Memory B cell (primary cell): Measurements from ENCODE around the gene TTF1.

Experiments used
- ATAC-seq: fragments of 150-1000 bp; cut with Tn5 transposase; 2 replicates; pipeline ENCODE4 v1.10.0; 2021; ENCODE audit warnings: low read depth, mild to moderate bottlenecking, moderate library complexity
- DNase-seq, 2 donors: peaks; one replicate each; pipeline ENCODE4 v3.0.0; 2022; ENCODE audit warnings: low spot score in 2 of 2
- H3K27ac Mint-ChIP-seq: one replicate; pipeline ENCODE4 v1.8.0; 2022; ENCODE audit warnings: mild to moderate bottlenecking, moderate library complexity, mixed read lengths
- H3K27me3 Mint-ChIP-seq: one replicate; pipeline ENCODE4 v1.8.0; 2022; ENCODE audit warnings: mixed read lengths
- H3K36me3 Mint-ChIP-seq: one replicate; pipeline ENCODE4 v1.8.0; 2022; ENCODE audit warnings: mild to moderate bottlenecking, mixed read lengths
- H3K4me1 Mint-ChIP-seq: one replicate; pipeline ENCODE4 v1.8.0; 2022; ENCODE audit warnings: mixed read lengths
- H3K4me3 Mint-ChIP-seq: one replicate; pipeline ENCODE4 v1.8.0; 2022; ENCODE audit warnings: mild to moderate bottlenecking, moderate library complexity, mixed read lengths
- H3K9me3 Mint-ChIP-seq: one replicate; pipeline ENCODE4 v1.8.0; 2022; ENCODE audit warnings: mixed read lengths

TTF1 gene

GRCh38 chr9:132333556-132333955 lies 73.1 kb downstream of the TTF1 start:
- H3K36me3 Mint-ChIP-seq, result peaks cover 44% of the 10 kb centered on the region

DNA sequence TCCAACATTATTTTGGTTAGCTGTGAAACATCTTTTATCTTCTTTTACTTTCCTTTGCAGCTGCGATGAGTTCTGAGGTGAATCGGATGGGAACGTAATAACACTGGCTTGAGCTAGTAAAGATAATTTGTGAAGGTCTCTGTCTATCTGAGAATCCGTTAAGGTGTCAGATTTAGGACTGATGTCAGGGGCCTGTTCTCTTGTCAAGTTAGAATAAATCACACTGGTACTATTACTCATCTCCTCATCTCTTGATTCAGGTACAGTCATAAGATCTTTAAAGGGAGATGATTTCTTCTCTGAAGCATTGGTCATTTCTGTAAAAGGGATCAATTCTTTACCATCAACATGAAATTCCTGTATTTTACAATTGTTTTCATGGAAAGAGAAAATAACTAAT lies 78.1 kb downstream of the TTF1 start:
- ATAC-seq (no peak), DNase-seq (no peak)
- Mint-ChIP-seq H3K4me1 (peaks cover 17% of the 10 kb centered on the region), H3K4me3 (no peak overlapping the region), H3K36me3 (peaks cover 48% of the 10 kb centered on the region), H3K9me3 (no peaks in the 10 kb centered on the region), H3K27me3 (no peaks in the 10 kb centered on the region), H3K27ac (peak overlapping the region; percentile 38)

More at GRCh38 chr9:132333556-132333955, 73.1 kb downstream of the TTF1 start:
- Mint-ChIP-seq H3K9me3 (no peaks in the 10 kb centered on the region), H3K27ac (no peak overlapping the region), H3K4me1 (peaks cover 18% of the 10 kb centered on the region), H3K4me3 (no peak overlapping the region), H3K27me3 (no peaks in the 10 kb centered on the region)
- no peak for ATAC-seq
- no peak for DNase-seq

GRCh38 chr9:132327537-132327936 lies 79.1 kb downstream of the TTF1 start:
- no peaks in the 10 kb centered on the region for H3K9me3 Mint-ChIP-seq
- ATAC-seq, result no peak
- H3K4me1 Mint-ChIP-seq, result peaks cover 26% of the 10 kb centered on the region

More at GRCh38 chr9:132327537-132327936, 79.1 kb downstream of the TTF1 start:
- Mint-ChIP-seq H3K36me3 (peaks cover 51% of the 10 kb centered on the region), H3K27me3 (no peaks in the 10 kb centered on the region), H3K27ac (peak overlapping the region; percentile 20), H3K4me3 (no peak overlapping the region)
- no peak for DNase-seq
